ENCODE data around the gene MEPE.

Gene MEPE

DNA sequence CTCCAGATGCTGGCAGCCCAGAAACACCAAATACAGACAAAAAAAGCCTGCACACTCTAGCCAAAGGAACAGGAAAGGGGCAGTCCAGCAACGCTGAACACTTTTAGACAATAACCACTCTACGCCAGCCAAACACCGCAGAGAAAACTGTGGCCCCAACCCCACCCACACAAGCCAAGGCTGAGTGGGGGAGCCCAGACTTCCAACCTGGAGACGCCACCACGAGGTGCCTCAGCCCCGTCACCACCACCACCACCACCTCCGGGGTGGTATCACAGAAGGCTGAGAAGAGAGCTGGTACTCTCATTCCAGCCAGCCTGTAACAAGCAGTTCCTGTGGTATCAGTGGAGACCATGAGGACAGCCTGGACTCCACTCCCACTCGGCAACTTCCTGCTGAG, 22.8 kb downstream of the MEPE start:
- H3K4me3 ChIP-seq (ENCODE audit: control insufficient read depth, low read depth, low read length), result no peak overlapping the region
- DNase-seq (ENCODE audit: low read depth), result no peak
- TF ChIP-seq, protein P1, sequence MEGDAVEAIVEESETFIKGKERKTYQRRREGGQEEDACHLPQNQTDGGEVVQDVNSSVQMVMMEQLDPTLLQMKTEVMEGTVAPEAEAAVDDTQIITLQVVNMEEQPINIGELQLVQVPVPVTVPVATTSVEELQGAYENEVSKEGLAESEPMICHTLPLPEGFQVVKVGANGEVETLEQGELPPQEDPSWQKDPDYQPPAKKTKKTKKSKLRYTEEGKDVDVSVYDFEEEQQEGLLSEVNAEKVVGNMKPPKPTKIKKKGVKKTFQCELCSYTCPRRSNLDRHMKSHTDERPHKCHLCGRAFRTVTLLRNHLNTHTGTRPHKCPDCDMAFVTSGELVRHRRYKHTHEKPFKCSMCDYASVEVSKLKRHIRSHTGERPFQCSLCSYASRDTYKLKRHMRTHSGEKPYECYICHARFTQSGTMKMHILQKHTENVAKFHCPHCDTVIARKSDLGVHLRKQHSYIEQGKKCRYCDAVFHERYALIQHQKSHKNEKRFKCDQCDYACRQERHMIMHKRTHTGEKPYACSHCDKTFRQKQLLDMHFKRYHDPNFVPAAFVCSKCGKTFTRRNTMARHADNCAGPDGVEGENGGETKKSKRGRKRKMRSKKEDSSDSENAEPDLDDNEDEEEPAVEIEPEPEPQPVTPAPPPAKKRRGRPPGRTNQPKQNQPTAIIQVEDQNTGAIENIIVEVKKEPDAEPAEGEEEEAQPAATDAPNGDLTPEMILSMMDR (IDR thresholded peaks at IDR 0.05; ENCODE audit: control insufficient read depth, insufficient read depth, low read depth, low read length, missing control alignments), result no peak

DNA sequence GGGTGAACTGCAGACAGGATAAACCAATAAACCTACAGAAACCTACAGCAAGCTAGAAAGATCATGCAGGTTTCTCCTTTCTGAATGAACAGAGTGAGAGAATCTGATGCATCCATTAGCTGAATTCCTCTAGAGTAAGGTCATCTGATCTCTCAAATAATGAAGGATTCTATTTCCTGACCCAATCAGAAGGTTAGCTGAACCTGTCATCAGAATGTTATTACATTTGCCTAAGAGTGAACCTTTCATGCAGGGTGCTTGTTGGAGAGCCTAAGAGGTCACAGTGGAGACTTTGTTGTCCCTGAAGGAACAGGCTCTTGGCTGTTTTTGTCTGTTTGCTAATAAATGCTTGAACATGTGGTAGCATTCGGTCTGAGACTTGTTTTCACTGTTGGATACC, 24.0 kb downstream of the MEPE start:
- DNase-seq (ENCODE audit: low read depth), result no peak
- no peak overlapping the region for H3K4me3 ChIP-seq (ENCODE audit: control insufficient read depth, low read depth, low read length)
- TF ChIP-seq, protein P1 (IDR thresholded peaks at IDR 0.05; ENCODE audit: control insufficient read depth, insufficient read depth, low read depth, low read length, missing control alignments), result no peak

DNA sequence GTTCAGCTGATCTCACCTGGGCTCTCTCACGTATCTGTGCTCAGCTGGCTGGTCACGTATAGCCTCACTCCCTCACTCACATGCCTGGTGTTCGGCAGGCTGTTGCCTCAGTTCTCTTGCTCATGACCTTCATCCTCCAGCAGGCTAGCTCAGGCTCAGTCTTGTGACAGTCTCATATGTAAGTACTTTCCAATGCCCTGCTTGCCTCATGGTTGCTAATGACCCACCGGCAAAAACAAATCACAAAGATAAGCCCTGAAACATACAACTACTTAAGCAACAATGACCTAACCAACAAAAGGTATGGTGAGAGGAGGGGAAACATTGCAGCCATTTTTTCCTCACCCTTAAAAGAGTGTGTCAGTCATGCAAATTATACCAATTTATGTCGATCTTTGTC, 25.0 kb downstream of the MEPE start:
- no peak for DNase-seq (ENCODE audit: low read depth)
- TF ChIP-seq, protein P1 (IDR thresholded peaks at IDR 0.05; ENCODE audit: control insufficient read depth, insufficient read depth, low read depth, low read length, missing control alignments), result no peak
- H3K4me3 ChIP-seq (ENCODE audit: control insufficient read depth, low read depth, low read length), result no peak overlapping the region

DNA sequence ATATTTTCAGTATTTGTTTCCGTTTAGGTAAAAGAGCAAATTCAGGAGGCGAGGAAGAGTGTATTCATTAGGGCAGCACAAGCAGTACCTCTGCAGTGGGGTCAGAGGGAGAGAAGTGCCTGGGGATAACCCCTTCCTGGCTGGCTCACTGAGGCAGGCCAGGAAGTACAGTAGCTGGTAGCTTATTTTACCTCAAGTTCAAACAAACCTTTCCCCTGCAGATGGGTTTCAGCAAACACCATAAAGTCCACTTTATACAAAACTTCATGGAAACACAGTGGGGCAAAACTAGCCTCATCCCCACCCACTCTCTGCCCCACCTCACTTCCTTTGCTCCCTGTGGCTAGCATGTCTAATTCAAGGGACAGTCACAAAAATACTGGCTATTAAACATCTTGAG, 29.5 kb downstream of the MEPE start:
- H3K4me3 ChIP-seq (ENCODE audit: control insufficient read depth, low read depth, low read length), result no peak overlapping the region
- DNase-seq (ENCODE audit: low read depth), result no peak
- TF ChIP-seq, protein P1 (IDR thresholded peaks at IDR 0.05; ENCODE audit: control insufficient read depth, insufficient read depth, low read depth, low read length, missing control alignments), result no peak

DNA sequence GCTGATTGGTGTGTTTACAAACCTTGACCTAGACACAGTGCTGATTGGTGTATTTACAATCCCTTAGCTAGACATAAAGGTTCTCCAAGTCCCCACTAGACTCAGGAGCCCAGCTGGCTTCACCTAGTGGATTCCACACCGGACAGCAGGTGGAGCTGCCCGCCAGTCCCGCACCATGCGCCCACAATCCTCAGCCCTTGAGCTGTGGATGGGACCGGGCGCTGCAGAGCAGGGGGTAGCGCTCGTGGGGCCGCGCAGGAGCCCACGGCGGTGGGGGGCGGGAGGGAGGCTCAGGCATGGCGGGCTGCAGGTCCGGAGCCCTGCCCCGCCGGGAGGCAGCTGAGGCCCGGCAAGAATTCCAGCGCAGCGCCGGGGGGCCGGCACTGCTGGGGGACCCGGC, 30.7 kb downstream of the MEPE start:
- no peak overlapping the region for H3K4me3 ChIP-seq (ENCODE audit: control insufficient read depth, low read depth, low read length)
- TF ChIP-seq, protein P1 (IDR thresholded peaks at IDR 0.05; ENCODE audit: control insufficient read depth, insufficient read depth, low read depth, low read length, missing control alignments), result peak; percentile 33
- no peak for DNase-seq (ENCODE audit: low read depth)

DNA sequence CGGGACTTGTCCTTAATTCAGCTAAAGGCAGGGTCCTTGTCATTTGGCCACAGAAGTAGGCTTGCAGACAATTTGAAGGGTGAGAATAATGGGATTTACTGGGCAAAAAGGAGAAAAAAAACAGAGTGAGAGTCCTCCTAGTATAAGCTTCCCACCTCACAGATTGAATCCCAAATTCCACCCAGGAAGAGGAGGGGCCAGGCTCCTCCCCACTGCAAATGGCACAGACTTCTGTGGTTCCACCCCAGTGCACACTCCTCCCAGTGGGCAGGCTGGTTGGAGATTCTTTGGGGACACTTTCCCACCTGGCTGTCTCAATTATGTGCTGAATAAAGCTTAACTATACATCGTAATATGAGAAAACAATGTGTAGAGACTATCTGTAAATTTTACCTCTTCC, 31.6 kb downstream of the MEPE start:
- TF ChIP-seq, protein P1 (IDR thresholded peaks at IDR 0.05; ENCODE audit: control insufficient read depth, insufficient read depth, low read depth, low read length, missing control alignments), result no peak
- no peak overlapping the region for H3K4me3 ChIP-seq (ENCODE audit: control insufficient read depth, low read depth, low read length)
- DNase-seq (ENCODE audit: low read depth), result no peak

DNA sequence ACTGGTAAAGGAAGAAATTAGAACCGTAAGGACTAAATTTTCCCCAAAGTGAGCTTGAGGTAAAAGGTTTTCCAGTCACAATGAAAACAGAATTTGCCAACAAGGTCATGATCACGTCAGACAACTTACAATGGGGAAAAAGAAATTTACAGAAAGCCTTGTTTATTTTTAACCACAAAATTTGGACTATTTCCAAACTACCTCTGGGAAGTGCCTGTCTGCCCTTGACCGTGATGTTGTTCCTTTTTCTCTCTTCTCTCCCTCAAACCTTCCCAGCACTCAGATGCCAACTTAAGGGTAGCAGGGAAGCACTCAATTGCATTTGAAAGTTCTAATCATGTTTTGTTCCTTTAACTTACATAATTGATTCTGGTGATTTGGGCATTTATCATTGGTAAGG, 32.5 kb downstream of the MEPE start:
- TF ChIP-seq, protein P1 (IDR thresholded peaks at IDR 0.05; ENCODE audit: control insufficient read depth, insufficient read depth, low read depth, low read length, missing control alignments), result no peak
- no peak overlapping the region for H3K4me3 ChIP-seq (ENCODE audit: control insufficient read depth, low read depth, low read length)
- DNase-seq (ENCODE audit: low read depth), result no peak
